ENCODE data around the gene P3H2. TPM values are rescaled to one million over a fixed set of nuclear protein-coding genes. Genes with fewer than 3 reads are reported as not detected.

Gene P3H2
- total RNA-seq, 1 experiment from 2014 or later, result 19.6 TPM

DNA sequence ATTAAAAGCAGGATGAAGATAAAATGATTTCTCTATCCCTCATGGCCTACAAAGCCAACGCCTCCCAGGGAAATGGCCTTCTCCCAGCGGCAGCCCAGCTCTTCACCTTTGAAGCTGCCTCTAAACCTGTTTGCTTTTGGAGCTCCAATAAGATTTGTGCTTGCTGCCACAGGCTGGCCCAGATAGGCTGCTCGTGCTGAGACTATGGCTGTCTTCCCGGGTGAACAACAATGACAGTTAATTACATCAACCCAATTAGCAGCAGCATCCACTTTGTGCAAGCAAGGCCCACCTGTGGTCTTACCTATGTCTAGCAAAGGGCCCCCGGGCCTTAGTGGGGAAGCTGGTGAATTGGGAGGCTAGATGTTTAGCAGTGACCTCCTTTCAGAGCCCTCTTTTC, 179.6 kb downstream of the P3H2 start:
- Histone ChIP-seq H3K4me1 (ENCODE audit: insufficient read depth, low read length, poor library complexity, severe bottlenecking) (no peaks in the 10 kb centered on the region), H3K4me3 (ENCODE audit: low read depth, low read length, poor library complexity, severe bottlenecking) (no peak overlapping the region), H3K36me3 (ENCODE audit: insufficient read depth, low read length, poor library complexity, severe bottlenecking) (no peaks in the 10 kb centered on the region), H3K27me3 (replicated peaks; ENCODE audit: insufficient read depth, low read depth, low read length, poor library complexity) (no peaks in the 10 kb centered on the region), H3K27ac (ENCODE audit: low read depth, low read length, poor library complexity, severe bottlenecking) (no peak overlapping the region), H3K9me3 (ENCODE audit: low read depth, low read length, poor library complexity, severe bottlenecking) (no peaks in the 10 kb centered on the region)
- intact Hi-C loops (cut with micrococcal nuclease; ENCODE audit: unreplicated experiment), result loop anchor here (10.0 kb wide), 1 partner anchor 256 kb away; no protein-coding TSS in a partner anchor
- TF ChIP-seq EZH2 (IDR thresholded peaks at IDR 0.05; ENCODE audit: borderline replicate concordance, low read depth, low read length, poor library complexity, severe bottlenecking) (no peak), CTCF (conservative IDR thresholded peaks at IDR 0.05; ENCODE audit: low read depth, low read length) (no peak)
- DNase-seq (ENCODE audit: low spot score), result no peak
- no TSS peak for BruUV-seq (replicated peaks)
- CTCF ChIA-PET, result no interaction called here
- POLR2A ChIA-PET (ENCODE audit: low non-redundant PET), result no interaction called here

GRCh38 chr3:189937302-189938127, 183.2 kb downstream of the P3H2 start:
- Histone ChIP-seq H3K27me3 (replicated peaks; ENCODE audit: insufficient read depth, low read depth, low read length, poor library complexity) (no peaks in the 10 kb centered on the region), H3K4me3 (ENCODE audit: low read depth, low read length, poor library complexity, severe bottlenecking) (no peak overlapping the region), H3K4me1 (ENCODE audit: insufficient read depth, low read length, poor library complexity, severe bottlenecking) (no peaks in the 10 kb centered on the region), H3K27ac (ENCODE audit: low read depth, low read length, poor library complexity, severe bottlenecking) (no peak overlapping the region), H3K9me3 (ENCODE audit: low read depth, low read length, poor library complexity, severe bottlenecking) (no peaks in the 10 kb centered on the region), H3K36me3 (ENCODE audit: insufficient read depth, low read length, poor library complexity, severe bottlenecking) (no peaks in the 10 kb centered on the region)
- no peak for TF ChIP-seq EZH2 (IDR thresholded peaks at IDR 0.05; ENCODE audit: borderline replicate concordance, low read depth, low read length, poor library complexity, severe bottlenecking)
- no peak for TF ChIP-seq CTCF (conservative IDR thresholded peaks at IDR 0.05; ENCODE audit: low read depth, low read length)
- BruUV-seq (replicated peaks), result no TSS peak
- CTCF ChIA-PET, result no interaction called here
- intact Hi-C loops (cut with micrococcal nuclease; ENCODE audit: unreplicated experiment), result no loop called here
- POLR2A ChIA-PET (ENCODE audit: low non-redundant PET), result no interaction called here
- DNase-seq (ENCODE audit: low spot score), result no peak

- H3K27ac ChIP-seq (ENCODE audit: low read depth, low read length, poor library complexity, severe bottlenecking), result no peak overlapping the region
- no peaks in the 10 kb centered on the region for H3K9me3 ChIP-seq (ENCODE audit: low read depth, low read length, poor library complexity, severe bottlenecking)
- no peaks in the 10 kb centered on the region for H3K4me1 ChIP-seq (ENCODE audit: insufficient read depth, low read length, poor library complexity, severe bottlenecking)
- no peaks in the 10 kb centered on the region for H3K27me3 ChIP-seq (replicated peaks; ENCODE audit: insufficient read depth, low read depth, low read length, poor library complexity)
- H3K36me3 ChIP-seq (ENCODE audit: insufficient read depth, low read length, poor library complexity, severe bottlenecking), result no peaks in the 10 kb centered on the region
- intact Hi-C loops (cut with micrococcal nuclease; ENCODE audit: unreplicated experiment), result no loop called here
- no peak for TF ChIP-seq CTCF (conservative IDR thresholded peaks at IDR 0.05; ENCODE audit: low read depth, low read length)
- no peak for TF ChIP-seq EZH2 (IDR thresholded peaks at IDR 0.05; ENCODE audit: borderline replicate concordance, low read depth, low read length, poor library complexity, severe bottlenecking)
- H3K4me3 ChIP-seq (ENCODE audit: low read depth, low read length, poor library complexity, severe bottlenecking), result no peak overlapping the region
- DNase-seq (ENCODE audit: low spot score), result no peak
- ChIA-PET POLR2A (ENCODE audit: low non-redundant PET) (no interaction called here), CTCF (no interaction called here)
- BruUV-seq (replicated peaks), result no TSS peak
Observed at GRCh38 chr3:189936201-189936945, 184.3 kb downstream of the P3H2 start.

All from A673 (cell line).